ENCODE results near the gene HOXC4. TPM values are rescaled to one million over a fixed set of nuclear protein-coding genes. Genes with fewer than 3 reads are reported as not detected.

Gene HOXC4
- total and polyA plus RNA-seq, 4 donors, result 0.02 TPM; not detected in 3

GRCh38 chr12:54047964-54048303, 5.7 kb upstream of the HOXC4 start:
- Histone ChIP-seq H3K36me3 (ENCODE audit: control insufficient read depth in 4 of 4, insufficient read depth in 3 of 4, low read depth in 1 of 4, low read length in 3 of 4) (no peaks in the 10 kb centered on the region), H3K4me3 (ENCODE audit: low read depth in 1 of 3, low read length in 3 of 3) (no peak overlapping the region), H3K9ac (ENCODE audit: low read depth in 1 of 2, low read length in 2 of 2) (no peak overlapping the region), H3K27ac (ENCODE audit: low read depth in 1 of 2, low read length in 2 of 2) (no peak overlapping the region), H3K4me1 (ENCODE audit: control insufficient read depth in 4 of 4, insufficient read depth in 4 of 4, low read length in 3 of 4) (no peaks in the 10 kb centered on the region), H3K27me3 (ENCODE audit: control insufficient read depth in 4 of 4, insufficient read depth in 4 of 4, low read length in 3 of 4) (peaks cover 11 to 36% (median 25%) of the 10 kb centered on the region in 4 donors), H3K9me3 (ENCODE audit: control insufficient read depth in 4 of 4, low read length in 3 of 4) (no peaks in the 10 kb centered on the region)
- WGBS, result 23% methylated on average over 8 of the region's 8 CpGs
- no peak for DNase-seq (ENCODE audit: low spot score)
- TF ChIP-seq REST (IDR thresholded peaks at IDR 0.05) (no peak), FOXA2 (IDR thresholded peaks at IDR 0.05) (no peak), RAD21 (IDR thresholded peaks at IDR 0.05) (no peak), RXRA (IDR thresholded peaks at IDR 0.05) (no peak), HNF4A (conservative IDR thresholded peaks at IDR 0.05) (no peak)

- H3K9me3 ChIP-seq (ENCODE audit: control insufficient read depth in 4 of 4, low read length in 3 of 4), result no peaks in the 10 kb centered on the region
- DNase-seq (ENCODE audit: low spot score), result no peak
- H3K9ac ChIP-seq (ENCODE audit: low read depth in 1 of 2, low read length in 2 of 2), result no peak overlapping the region
- no peak for TF ChIP-seq TAF1 (conservative IDR thresholded peaks at IDR 0.05)
- no peak overlapping the region for H3K4me3 ChIP-seq (ENCODE audit: low read depth in 1 of 3, low read length in 3 of 3)
- H3K27me3 ChIP-seq (ENCODE audit: control insufficient read depth in 4 of 4, insufficient read depth in 4 of 4, low read length in 3 of 4), result peaks cover 11 to 34% (median 25%) of the 10 kb centered on the region in 4 donors
- 22% methylated on average over 3 of the region's 3 CpGs for WGBS
- no peak overlapping the region for H3K27ac ChIP-seq (ENCODE audit: low read depth in 1 of 2, low read length in 2 of 2)
- no peaks in the 10 kb centered on the region for H3K36me3 ChIP-seq (ENCODE audit: control insufficient read depth in 4 of 4, insufficient read depth in 3 of 4, low read depth in 1 of 4, low read length in 3 of 4)
- H3K4me1 ChIP-seq (ENCODE audit: control insufficient read depth in 4 of 4, insufficient read depth in 4 of 4, low read length in 3 of 4), result no peaks in the 10 kb centered on the region
These were observed 5.1 kb upstream of the HOXC4 start for GRCh38 chr12:54048406-54049093.

- peaks cover 11 to 34% (median 27%) of the 10 kb centered on the region in 4 donors for H3K27me3 ChIP-seq (ENCODE audit: control insufficient read depth in 4 of 4, insufficient read depth in 4 of 4, low read length in 3 of 4)
- 28% methylated on average over 6 of the region's 6 CpGs for WGBS
- no peak overlapping the region for H3K9ac ChIP-seq (ENCODE audit: low read depth in 1 of 2, low read length in 2 of 2)
- DNase-seq (ENCODE audit: low spot score), result no peak
- no peak overlapping the region for H3K27ac ChIP-seq (ENCODE audit: low read depth in 1 of 2, low read length in 2 of 2)
- H3K9me3 ChIP-seq (ENCODE audit: control insufficient read depth in 4 of 4, low read length in 3 of 4), result no peaks in the 10 kb centered on the region
- no peak overlapping the region for H3K4me3 ChIP-seq (ENCODE audit: low read depth in 1 of 3, low read length in 3 of 3)
- no peaks in the 10 kb centered on the region for H3K4me1 ChIP-seq (ENCODE audit: control insufficient read depth in 4 of 4, insufficient read depth in 4 of 4, low read length in 3 of 4)
- no peaks in the 10 kb centered on the region for H3K36me3 ChIP-seq (ENCODE audit: control insufficient read depth in 4 of 4, insufficient read depth in 3 of 4, low read depth in 1 of 4, low read length in 3 of 4)
- no peak for TF ChIP-seq FOXA1 (IDR thresholded peaks at IDR 0.05)
- no peak for TF ChIP-seq HNF4G (IDR thresholded peaks at IDR 0.05)
- TF ChIP-seq MAX (IDR thresholded peaks at IDR 0.05), result no peak
These were observed 4.5 kb upstream of the HOXC4 start for GRCh38 chr12:54049108-54049507.

- Histone ChIP-seq H3K27ac (ENCODE audit: low read depth in 1 of 2, low read length in 2 of 2) (no peak overlapping the region), H3K4me1 (ENCODE audit: control insufficient read depth in 4 of 4, insufficient read depth in 4 of 4, low read length in 3 of 4) (no peaks in the 10 kb centered on the region)
- DNase-seq (ENCODE audit: low spot score), result no peak
- TF ChIP-seq TAF1 (conservative IDR thresholded peaks at IDR 0.05) (no peak), EGR1 (IDR thresholded peaks at IDR 0.05; ENCODE audit: low read depth in 2 of 2) (no peak), YY1 (IDR thresholded peaks at IDR 0.05) (no peak), HNF4G (IDR thresholded peaks at IDR 0.05) (no peak), NR2F2 (IDR thresholded peaks at IDR 0.05) (no peak), SP1 (IDR thresholded peaks at IDR 0.05) (no peak), FOXA2 (IDR thresholded peaks at IDR 0.05) (no peak), REST (IDR thresholded peaks at IDR 0.05) (no peak), ZBTB33 (IDR thresholded peaks at IDR 0.05) (no peak)
These were observed 3.2 kb upstream of the HOXC4 start for GRCh38 chr12:54050482-54050810.

More at GRCh38 chr12:54050482-54050810, 3.2 kb upstream of the HOXC4 start:
- H3K9ac ChIP-seq (ENCODE audit: low read depth in 1 of 2, low read length in 2 of 2), result no peak overlapping the region
- peaks cover 11 to 36% (median 24%) of the 10 kb centered on the region in 4 donors for H3K27me3 ChIP-seq (ENCODE audit: control insufficient read depth in 4 of 4, insufficient read depth in 4 of 4, low read length in 3 of 4)
- 25% methylated on average over 2 of the region's 2 CpGs for WGBS
- H3K36me3 ChIP-seq (ENCODE audit: control insufficient read depth in 4 of 4, insufficient read depth in 3 of 4, low read depth in 1 of 4, low read length in 3 of 4), result no peaks in the 10 kb centered on the region
- H3K4me3 ChIP-seq (ENCODE audit: low read depth in 1 of 3, low read length in 3 of 3), result no peak overlapping the region
- no peaks in the 10 kb centered on the region for H3K9me3 ChIP-seq (ENCODE audit: control insufficient read depth in 4 of 4, low read length in 3 of 4)
